ENCODE measurements around the gene CYB5R3. TPM values are rescaled to one million over a fixed set of nuclear protein-coding genes. Genes with fewer than 3 reads are reported as not detected.
"Not testable (repeated sequence)": the region's sequence is repeated elsewhere in the genome, so short reads cannot be mapped to it uniquely, and the experiment has no call there.

The CYB5R3 gene
- total RNA-seq, 4 donors from 2014 or later, result 138 to 294 (median 167) TPM

DNA sequence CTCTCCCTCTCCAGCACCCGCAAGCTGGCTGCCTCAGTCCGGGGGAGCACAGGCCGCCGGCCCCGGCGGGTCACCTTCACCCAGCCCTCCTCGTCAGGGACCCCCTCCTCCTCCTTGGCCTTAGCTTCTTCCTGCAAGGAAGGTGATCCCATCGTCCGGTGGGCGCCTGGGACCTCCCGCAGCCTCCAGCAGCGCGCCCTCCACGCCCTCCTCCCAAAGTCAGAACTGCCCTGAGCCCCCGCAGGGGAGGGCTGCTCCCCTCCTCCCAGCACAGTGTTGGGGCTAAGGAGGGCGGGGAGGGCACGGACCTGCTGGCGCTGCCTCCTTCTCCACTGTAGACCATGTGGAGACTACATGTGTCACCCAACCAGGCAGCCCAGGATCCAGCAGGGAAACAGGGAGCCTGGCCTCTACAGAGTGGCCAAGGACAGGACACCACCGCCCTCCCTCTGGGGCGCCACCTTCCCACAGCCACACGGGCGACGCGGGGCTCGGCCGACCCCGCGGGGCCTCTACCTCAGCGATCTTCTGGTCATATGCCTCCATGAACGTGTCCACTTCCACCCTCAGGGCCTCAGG, 73.1 kb downstream of the CYB5R3 start:
- H3K27ac ChIP-seq; in situ Hi-C loops (cut with MboI; ENCODE audit: low pct_ligation_motif_present in 1 of 4, low pct_unique_long_range_greater_than_20kb in 1 of 4, low sequenced_read_pairs in 3 of 4); H3K9me3 ChIP-seq; H3K27me3 ChIP-seq; H3K4me3 ChIP-seq; intact Hi-C loops (cut with DNase I; ENCODE audit: low total_unique reads); DNase-seq; H3K4me1 ChIP-seq: not testable (repeated sequence)
- H3K36me3 ChIP-seq, result peaks cover 0 to 15% (median 0%) of the 10 kb centered on the region in 4 donors
- 92% methylated on average over 26 of the region's 30 CpGs; no CpG with 5 or more reads in 1 of the 2 donors for WGBS, 2 donors (ENCODE audit: low coverage in 1 of 2)

DNA sequence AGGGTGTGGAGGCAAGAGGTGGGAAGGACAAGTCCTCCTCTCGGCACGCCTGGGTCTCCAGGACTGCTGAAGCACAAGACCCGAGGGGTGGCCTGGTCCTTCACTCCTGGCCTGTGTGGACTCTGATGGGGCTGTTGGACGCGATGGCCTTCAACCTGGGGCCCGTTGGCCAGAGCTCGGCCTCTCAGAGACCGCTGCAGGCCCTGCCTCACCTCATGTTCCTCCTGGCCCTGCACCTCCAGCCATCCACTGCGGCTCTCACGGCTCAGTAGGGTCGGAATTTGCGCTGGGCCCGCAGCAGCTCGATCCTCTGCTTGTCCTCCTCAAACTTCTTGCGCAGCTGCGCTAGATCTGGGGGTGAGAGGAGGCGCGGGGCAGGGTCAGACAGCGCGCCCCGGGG, 74.7 kb downstream of the CYB5R3 start:
- H3K27me3 ChIP-seq; in situ Hi-C loops (cut with MboI; ENCODE audit: low pct_ligation_motif_present in 1 of 4, low pct_unique_long_range_greater_than_20kb in 1 of 4, low sequenced_read_pairs in 3 of 4): not testable (repeated sequence)
- WGBS, 2 donors (ENCODE audit: low coverage in 1 of 2), result 90 to 100% methylated on average over 2 to 21 of the region's 21 CpGs

DNA sequence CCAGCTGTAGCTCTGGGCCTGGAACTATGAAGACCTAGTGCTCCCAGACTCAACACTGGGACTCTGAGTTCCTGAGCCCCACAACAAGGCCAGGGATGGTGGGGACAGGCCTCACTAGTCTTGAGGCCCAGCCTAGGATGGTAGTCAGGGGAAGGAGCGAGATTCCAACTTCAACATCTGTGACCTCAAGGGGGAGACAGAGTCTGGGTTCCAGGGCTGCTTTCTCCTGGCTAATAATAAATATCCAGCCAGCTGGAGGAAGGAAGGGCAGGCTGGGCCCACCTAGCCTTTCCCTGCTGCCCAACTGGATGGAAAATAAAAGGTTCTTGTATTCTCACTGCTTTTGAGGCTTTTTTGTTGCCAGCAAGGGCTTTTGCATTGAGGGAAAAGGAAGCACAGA, 75.1 kb downstream of the CYB5R3 start:
- WGBS, 2 donors (ENCODE audit: low coverage in 1 of 2), result no CpG with 5 or more reads among the region's 1 CpG
- H3K27ac ChIP-seq; H3K27me3 ChIP-seq; H3K9me3 ChIP-seq; DNase-seq; H3K4me3 ChIP-seq; H3K4me1 ChIP-seq; intact Hi-C loops (cut with DNase I; ENCODE audit: low total_unique reads); in situ Hi-C loops (cut with MboI; ENCODE audit: low pct_ligation_motif_present in 1 of 4, low pct_unique_long_range_greater_than_20kb in 1 of 4, low sequenced_read_pairs in 3 of 4): not testable (repeated sequence)
- peaks cover 0 to 15% (median 0%) of the 10 kb centered on the region in 4 donors for H3K36me3 ChIP-seq

More for the DNA sequence above, 74.7 kb downstream of the CYB5R3 start:
- H3K4me3 ChIP-seq; H3K27ac ChIP-seq; intact Hi-C loops (cut with DNase I; ENCODE audit: low total_unique reads); DNase-seq; H3K4me1 ChIP-seq; H3K9me3 ChIP-seq: not testable (repeated sequence)
- peaks cover 0 to 15% (median 0%) of the 10 kb centered on the region in 4 donors for H3K36me3 ChIP-seq

DNA sequence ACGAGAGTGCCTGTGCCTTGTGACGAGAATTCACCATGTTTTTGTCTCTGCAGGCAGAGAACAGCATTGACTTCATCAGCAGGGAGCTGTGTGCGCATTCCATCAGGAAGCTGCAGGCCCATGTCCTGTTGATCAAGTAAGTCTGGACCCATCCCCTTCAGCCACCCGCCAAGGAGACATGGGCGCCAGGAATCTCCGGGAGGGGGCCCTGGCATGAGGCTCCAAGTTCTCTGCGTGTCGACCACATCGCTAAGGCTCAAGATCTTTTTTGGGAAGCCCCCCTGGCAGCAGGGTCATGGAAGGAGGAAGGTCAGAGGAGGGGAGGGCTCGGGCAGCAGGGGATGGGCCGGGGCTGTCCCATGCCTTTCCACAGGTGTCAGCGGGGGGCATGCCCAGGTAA, 78.1 kb downstream of the CYB5R3 start:
- H3K4me3 ChIP-seq; H3K27ac ChIP-seq; H3K4me1 ChIP-seq; H3K36me3 ChIP-seq; in situ Hi-C loops (cut with MboI; ENCODE audit: low pct_ligation_motif_present in 1 of 4, low pct_unique_long_range_greater_than_20kb in 1 of 4, low sequenced_read_pairs in 3 of 4); H3K27me3 ChIP-seq; intact Hi-C loops (cut with DNase I; ENCODE audit: low total_unique reads); H3K9me3 ChIP-seq; DNase-seq: not testable (repeated sequence)
- 100% methylated on average over 2 of the region's 12 CpGs; no CpG with 5 or more reads in 1 of the 2 donors for WGBS, 2 donors (ENCODE audit: low coverage in 1 of 2)

DNA sequence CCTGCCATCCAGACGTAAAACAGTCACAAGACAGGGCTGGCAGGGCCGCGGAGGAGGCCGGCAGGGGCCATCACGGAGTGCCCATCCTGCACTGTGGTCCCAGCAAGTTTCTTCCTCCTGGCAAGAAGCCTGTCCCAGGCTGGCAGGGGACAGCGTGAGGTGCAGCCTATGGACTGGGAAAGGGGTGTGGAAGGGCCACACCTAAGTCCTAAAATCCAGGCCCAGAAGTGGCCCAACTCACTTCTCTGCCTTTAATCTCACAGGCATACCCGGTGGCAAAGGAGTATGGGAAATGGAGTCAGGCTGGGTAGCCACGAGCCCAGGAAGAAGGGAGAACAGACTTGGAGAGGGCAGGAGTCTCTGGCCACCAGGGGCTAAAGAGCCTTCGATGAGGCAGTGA, 78.6 kb downstream of the CYB5R3 start:
- H3K4me1 ChIP-seq; H3K27me3 ChIP-seq; DNase-seq; in situ Hi-C loops (cut with MboI; ENCODE audit: low pct_ligation_motif_present in 1 of 4, low pct_unique_long_range_greater_than_20kb in 1 of 4, low sequenced_read_pairs in 3 of 4); H3K27ac ChIP-seq; intact Hi-C loops (cut with DNase I; ENCODE audit: low total_unique reads); H3K36me3 ChIP-seq; H3K9me3 ChIP-seq; H3K4me3 ChIP-seq: not testable (repeated sequence)
- WGBS, 2 donors (ENCODE audit: low coverage in 1 of 2), result 76% methylated on average over 9 of the region's 9 CpGs; no CpG with 5 or more reads in 1 of the 2 donors

DNA sequence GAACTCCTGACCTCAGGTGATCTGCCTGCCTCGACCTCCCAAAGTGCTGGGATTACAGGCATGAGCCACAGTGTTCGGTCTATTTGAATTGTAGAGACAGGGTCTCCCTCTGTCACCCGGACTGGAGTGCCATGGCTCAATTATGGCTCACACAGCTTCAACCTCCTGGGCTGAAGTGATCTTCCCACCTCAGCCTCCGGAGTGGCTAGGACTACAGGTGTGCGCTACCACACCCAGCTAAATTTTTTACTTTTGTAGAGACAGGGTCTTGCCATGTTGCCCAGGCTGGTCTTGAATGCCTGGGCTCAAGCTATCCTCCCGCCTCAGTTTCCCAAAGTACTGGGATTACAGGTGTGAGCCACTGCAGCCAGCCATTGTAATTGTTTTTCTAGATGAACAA, 81.2 kb downstream of the CYB5R3 start:
- in situ Hi-C loops (cut with MboI; ENCODE audit: low pct_ligation_motif_present in 1 of 4, low pct_unique_long_range_greater_than_20kb in 1 of 4, low sequenced_read_pairs in 3 of 4); H3K36me3 ChIP-seq; H3K4me3 ChIP-seq; H3K27me3 ChIP-seq; H3K9me3 ChIP-seq; H3K4me1 ChIP-seq; intact Hi-C loops (cut with DNase I; ENCODE audit: low total_unique reads); H3K27ac ChIP-seq; DNase-seq: not testable (repeated sequence)
- WGBS, 2 donors (ENCODE audit: low coverage in 1 of 2), result 64% methylated on average over 5 of the region's 6 CpGs; no CpG with 5 or more reads in 1 of the 2 donors

Small RNAs within 50 kb of the gene (small RNA-seq; reads per million reads assigned to genes)
- 0 reads per million in 4 donors for gene RNU6-513P

Other genes starting within 250 kb of the CYB5R3 start
- 1 to 10 TPM in 2 of 4 donors, not detected in 2; 1.1 to 1.4 TPM for gene NFAM1, start 217.0 kb downstream of the CYB5R3 start, total RNA-seq
- 10 to 100 TPM; 13.1 to 27.0 (median 17.2) TPM for gene RRP7A, start 129.6 kb downstream of the CYB5R3 start, total RNA-seq
- gene SERHL2, start 95.4 kb downstream of the CYB5R3 start, total RNA-seq, result 1 to 10 TPM in 1 of 4 donors, under 1 TPM in 1, not detected in 2; 0.95 to 2.0 TPM
- 10 to 100 TPM; 36.5 to 69.5 (median 45.2) TPM for gene POLDIP3, start 34.5 kb downstream of the CYB5R3 start, total RNA-seq
- under 1 TPM in 1 of 4 donors, not detected in 3; 0.55 TPM for gene ATP5MGL, start 8.8 kb downstream of the CYB5R3 start, total RNA-seq
- gene A4GALT, start 71.5 kb upstream of the CYB5R3 start, total RNA-seq, result 10 to 100 TPM in 2 of 4 donors, 1 to 10 TPM in 2; 6.3 to 31.4 (median 12.7) TPM
- 10 to 100 TPM; 24.3 to 43.5 (median 33.3) TPM for gene ARFGAP3, start 207.9 kb upstream of the CYB5R3 start, total RNA-seq